ENCODE results near the gene SPACA9. TPM values are rescaled to one million over a fixed set of nuclear protein-coding genes. Genes with fewer than 3 reads are reported as not detected.

The SPACA9 gene
- total RNA-seq, 1 experiment from 2014 or later = 3.0 TPM

DNA sequence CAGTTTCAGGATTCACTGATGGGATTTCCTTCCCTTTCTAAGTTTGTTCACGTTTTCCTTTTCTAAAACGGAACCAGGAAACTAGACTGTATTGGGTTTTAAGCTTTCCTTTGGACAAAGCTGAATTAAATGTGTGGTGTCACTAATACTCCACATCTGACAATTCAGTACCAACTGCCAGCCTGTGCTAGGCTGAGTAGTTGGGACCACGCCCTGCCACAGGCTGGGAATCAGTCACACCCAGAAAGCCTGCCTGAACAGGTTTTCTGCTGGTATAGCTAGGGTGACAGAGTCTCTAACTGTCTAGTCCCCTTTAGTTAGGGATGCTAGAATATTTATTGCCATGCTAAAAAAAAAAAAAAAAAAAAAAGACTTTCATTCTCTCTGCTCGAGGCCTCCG is 15.6 kb downstream of the SPACA9 start:
- DNase-seq (ENCODE audit: low read depth) = no peak

DNA sequence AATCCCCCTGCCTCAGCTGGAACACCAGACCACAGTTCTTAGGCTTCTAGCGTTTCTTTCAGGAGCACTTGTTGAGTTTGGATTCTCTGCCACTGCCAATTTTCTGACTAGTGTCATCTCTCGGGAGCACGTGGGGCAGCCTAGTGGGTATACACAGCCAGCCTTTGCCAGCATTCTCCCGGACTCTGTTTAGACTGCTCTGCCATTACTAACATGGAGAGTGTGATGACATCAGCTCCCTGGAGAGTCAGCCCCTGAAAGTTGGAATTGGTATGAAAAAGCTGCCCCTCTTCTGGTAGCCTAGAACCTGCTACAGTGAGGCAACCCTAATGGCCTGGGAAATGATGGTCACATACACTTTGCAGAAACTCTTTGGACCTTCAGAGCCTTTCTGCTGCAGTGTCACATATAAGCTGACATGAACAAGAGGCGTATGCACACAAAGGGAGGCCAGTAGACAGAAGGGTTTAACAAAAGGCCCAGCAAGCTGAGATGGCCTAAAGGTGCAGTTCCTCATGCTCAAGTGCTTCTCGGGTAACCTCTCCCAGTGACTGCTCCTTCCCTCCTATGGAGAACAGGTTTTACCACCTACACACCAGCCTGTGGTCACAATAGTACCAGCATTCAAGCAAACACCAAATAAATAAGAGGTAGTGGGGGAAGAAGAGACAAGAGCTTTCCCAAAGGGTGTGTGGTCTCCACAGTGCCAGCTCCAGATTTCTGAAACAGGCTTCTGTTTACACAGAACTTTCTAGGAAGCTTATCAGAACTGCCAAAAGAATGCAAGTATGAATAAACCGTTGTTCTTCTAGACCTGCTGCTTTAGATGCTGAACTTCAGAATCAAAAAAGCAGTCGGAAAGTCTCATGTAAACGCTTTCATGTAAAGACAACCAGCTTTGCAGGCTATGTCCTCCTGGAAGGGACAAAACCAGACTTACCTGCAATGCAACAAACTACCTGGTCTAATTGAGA is 16.5 kb downstream of the SPACA9 start:
- DNase-seq (ENCODE audit: low read depth) = no peak

DNA sequence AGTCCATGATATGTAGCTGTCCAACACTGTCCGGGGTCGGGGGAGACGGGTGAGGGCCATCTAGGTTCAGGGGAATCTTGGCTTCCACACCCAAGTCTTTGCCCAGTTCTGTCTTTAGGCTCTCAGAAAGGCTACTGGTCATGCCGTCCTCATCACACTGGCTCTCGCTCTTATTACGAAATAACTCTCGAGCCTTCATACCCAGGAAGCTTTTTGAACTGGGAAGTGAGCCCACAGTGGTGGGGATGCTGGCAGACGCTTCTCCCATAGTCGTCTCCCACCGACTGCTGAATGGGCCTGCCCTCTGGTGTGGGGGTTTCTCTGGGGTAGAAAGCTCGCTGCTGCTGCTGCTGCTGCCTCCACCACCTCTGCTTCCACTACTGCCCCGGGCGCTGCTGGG is 17.6 kb downstream of the SPACA9 start:
- DNase-seq (ENCODE audit: low read depth) = no peak

DNA sequence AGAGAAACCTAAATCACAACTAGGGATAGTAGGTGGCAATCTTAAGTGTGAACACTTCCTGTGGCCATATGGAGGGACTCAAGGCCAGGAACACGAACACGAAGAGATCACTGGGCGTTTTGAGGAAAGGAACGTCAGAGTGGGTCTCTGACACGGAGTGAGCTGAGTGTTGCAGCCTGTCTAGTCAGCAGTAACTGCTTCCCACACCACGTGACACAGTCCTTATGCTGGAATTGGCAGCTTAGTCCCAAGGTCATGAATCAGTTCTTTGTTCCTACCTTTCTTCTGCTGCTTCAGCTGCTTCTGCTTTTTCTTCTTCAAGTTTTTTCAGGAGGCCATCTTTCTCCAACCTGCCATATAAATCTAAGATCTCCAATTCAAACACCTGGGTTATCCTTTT is 18.2 kb downstream of the SPACA9 start:
- DNase-seq (ENCODE audit: low read depth) = no peak

DNA sequence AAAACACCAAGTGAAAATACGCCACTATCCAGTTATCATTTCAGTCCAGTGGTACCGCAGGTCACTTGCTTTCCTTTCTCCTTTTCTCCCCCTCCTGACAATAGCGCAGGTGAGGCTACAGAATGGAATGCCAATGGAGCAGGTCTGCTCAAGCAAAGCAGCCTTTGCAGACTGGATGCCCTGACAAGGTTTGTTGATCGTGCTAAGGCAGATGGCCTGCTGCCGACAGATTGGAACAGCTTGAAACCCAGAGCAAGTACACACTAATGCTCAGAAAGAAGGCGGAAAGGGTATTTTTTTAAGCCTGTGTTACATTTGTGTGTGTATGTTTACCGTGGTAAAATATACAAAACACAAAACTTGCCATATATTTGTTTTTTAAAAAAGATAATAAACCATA is 19.4 kb downstream of the SPACA9 start:
- DNase-seq (ENCODE audit: low read depth) = no peak

DNA sequence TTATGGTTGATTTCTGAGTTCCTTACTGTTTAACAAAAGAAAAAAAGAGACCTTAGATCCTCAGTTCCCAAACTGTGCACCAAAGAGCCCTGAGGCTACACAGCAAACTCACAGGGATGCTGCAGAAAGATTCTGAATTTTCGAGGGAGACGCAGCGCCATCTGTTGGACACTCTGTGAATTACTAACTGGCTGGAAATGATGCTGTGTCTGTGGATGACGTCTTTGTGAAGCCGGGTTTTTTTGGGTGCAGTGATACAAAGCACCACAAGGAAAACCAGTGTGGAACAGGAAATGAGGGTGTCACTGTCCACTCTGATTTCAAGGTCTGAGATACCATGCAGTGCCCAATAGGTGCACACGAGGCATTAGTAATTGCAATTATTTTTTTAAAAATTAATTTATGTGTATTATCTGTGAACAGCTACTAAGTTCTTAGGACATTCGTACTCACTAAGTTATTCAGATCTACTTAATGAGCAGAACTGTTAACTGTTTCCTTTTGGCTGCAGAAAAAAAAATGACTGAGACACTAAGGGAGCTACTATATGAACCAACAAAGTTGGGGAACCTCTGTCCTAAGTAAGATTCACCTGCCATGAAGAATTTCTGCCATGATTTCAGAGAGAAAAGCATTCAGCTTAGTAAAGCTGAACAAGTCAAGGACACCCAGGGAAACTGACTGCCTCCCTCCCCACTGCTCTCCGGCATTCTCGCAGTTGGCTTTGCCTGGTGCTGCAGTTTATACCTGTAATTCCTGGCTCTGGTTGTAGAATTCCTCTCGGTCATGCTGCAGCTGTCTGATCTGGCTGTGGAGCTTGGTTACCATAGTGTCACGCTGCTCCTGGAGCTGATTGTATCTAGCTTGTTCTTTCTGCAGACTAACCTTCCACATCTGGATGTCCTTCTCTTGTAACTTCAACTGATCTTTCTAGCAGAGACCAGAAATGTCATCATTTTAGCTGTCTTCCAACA is 23.4 kb downstream of the SPACA9 start:
- DNase-seq (ENCODE audit: low read depth) = peak; percentile 77

DNA sequence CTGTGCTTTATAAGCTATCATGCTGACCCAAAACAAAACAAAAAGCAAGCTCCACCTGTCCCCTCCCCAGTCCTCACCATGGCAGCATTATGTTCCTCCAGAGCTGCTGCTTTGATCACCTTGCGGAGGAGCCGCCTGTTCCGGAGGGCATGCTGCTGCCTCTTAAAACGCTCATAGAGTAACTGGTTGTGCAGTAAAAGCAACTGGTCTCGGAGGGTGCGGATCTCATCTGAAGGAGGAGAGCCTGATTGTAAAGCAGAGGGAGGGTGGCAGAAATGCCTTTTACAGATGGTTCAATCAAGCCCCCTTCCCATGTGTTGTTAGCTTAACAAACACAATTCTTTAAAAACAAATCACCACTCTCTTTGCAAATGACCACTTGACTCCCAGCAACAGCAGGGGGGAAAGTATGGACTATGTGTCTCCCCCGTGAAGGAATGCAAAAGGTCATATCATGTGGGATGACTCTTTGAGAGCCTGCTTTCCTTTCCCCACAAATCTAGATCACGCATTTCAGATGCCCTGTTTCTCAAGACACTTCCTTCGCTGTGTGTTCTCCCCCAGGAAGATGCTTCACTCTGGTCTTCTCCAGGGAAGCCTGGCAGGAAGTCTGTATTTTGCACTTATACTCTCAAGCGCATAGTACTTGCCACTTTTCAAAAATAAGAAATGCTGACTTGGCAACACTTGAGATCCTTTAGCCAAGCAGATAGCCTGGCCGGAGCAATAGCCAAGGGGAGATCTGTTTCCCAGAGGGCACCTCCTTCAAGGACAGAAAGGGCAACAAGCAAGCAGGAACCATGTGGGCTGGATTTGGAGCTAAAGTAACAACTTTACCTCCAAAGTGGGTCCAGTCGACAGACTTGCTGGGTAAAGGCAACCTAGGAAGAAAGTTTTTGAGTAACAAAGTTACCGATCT is 25.1 kb downstream of the SPACA9 start:
- no peak for DNase-seq (ENCODE audit: low read depth)

DNA sequence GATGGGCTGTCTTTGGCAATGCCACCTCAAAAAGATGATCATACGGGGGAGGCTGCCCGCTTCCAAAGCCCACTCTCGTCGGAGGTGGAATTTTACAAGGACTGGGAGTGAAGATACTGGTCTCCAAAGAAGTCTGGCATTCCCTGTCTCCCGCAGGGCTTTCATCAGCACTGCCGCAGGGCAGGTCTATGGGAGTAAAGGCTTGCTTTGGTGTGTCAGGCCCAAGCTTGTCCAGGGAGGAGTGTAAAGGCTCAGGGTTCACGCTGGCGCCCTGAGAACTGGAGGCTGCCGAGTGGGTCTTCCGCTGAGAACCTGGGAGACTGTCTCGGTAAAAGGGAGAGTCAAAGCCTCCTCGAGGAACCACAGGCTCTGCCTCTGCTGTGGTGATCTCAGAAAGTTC is 27.0 kb downstream of the SPACA9 start:
- DNase-seq (ENCODE audit: low read depth) = no peak

DNA sequence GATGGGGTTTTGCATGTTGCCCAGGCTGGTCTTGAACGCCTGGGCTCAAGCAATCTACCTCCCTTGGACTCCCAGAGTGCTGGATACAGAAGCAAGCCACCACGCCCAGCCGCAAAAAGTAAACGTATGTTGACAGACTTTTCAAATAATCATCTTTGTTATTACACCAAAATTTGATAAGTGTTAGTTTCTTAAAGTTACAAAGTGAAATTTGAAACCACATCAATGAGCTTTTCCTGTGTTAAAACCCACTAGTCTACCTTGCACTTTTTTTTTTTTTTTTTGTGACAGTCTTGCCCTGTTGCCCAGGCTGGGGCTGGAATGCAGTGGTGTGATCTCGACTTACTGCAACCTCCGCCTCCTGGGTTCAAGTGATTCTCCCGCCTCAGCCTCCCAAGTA is 29.9 kb downstream of the SPACA9 start:
- no peak for DNase-seq (ENCODE audit: low read depth)

DNA sequence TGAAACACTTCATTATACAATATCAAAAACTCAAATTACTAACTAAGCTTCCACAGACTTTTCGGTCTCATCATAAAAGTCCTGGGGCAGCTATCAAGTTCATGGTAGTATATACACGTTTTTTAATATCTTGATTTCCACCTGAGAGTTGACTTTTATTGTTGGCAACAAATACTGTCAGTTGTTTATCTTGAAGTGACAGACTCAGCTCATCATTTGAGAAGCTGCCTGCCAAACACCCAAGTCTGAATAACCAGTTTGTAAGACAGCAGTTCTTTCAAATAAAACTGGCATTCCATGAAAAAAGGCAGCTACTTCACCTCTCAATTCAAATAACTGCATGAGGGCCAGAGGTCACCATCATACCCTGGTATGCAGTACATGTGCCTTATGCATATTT is 30.6 kb downstream of the SPACA9 start:
- DNase-seq (ENCODE audit: low read depth) = no peak

DNA sequence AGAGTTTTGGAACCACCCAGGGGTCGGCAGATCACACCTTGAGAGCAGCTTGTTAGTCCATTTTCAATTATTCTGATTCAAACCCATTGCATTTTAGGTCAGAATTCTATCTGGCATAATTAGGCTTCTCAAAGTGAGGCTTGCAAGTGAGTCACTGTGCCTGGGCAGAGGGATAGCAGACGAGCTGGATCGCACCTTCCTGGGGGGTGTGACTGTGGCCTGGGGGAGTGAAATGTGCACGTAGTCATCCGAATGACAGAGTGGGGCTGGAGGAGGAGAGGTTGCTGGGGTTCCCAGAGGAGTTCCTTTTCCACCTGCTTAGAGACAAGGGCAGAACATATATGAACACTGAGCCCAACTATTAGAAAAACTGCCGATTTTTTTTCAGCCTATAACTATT is 31.7 kb downstream of the SPACA9 start:
- no peak for DNase-seq (ENCODE audit: low read depth)

DNA sequence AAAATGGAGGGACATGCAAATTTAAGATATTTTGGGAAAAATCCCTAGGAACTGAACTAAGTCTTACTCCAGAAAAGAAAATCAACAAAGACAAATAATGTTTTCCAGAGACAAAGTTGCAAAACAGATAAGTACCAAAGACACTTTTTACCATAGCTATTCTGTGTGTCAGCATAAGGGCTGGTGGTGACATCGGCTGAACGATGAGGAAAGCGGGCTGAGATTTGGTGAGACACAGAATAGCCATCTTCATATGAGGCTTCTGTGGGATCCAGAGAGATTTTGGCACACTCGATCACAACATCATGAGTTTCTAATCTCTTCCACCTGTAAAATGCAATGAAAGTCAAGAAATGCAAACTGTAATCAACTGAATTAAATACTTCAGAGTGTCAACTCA is 33.4 kb downstream of the SPACA9 start:
- no peak for DNase-seq (ENCODE audit: low read depth)

DNA sequence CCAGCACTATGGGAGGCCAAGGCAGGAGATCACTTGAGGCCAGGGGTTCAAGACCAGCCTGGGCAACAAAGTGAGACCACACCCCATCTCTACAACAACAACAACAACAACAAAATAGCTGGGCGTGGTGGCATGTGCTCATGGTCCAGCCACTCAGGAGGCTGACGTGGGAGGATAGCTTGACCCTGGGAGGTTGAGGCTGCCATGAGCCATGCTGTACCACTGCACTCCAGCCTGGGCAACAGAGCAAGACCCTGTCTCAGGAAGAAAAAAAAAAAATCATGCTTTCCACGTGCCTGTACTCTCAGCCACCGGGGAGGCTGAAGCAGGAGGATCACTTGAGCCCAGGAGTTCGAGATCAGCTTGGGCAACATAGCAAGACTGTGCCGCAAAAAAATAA is 36.2 kb downstream of the SPACA9 start:
- no peak for DNase-seq (ENCODE audit: low read depth)

DNA sequence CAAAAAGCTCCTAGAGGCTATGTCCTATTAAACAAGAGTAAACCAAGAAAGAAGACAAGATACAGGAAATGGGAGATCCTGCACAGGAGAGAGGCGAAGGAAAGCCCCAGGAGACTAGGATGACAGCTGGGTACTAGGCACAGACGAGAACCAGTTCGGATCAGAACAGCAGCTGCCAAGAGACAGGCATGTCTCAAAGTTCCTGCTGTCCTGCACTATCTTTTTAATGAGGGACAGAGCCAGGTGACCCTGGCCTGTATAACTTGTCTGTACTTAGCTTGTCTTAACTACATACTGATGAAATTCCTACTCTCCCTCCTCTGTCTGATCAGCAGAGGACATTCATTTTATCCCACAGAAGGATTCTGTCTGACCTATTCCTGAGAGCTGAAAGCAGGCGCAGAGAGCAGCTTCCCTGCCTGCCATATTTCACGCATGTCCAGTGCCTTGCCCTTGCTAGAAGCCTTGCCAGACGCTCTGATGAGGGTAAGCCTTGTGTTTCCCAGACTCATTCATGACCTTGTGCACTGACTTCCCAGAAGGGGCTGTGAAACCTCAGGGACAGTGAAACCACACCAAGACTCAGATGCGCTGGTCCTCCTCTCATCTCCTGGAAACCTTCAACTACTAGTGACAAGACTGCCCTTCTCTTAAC is 41.0 kb downstream of the SPACA9 start:
- DNase-seq (ENCODE audit: low read depth) = no peak

DNA sequence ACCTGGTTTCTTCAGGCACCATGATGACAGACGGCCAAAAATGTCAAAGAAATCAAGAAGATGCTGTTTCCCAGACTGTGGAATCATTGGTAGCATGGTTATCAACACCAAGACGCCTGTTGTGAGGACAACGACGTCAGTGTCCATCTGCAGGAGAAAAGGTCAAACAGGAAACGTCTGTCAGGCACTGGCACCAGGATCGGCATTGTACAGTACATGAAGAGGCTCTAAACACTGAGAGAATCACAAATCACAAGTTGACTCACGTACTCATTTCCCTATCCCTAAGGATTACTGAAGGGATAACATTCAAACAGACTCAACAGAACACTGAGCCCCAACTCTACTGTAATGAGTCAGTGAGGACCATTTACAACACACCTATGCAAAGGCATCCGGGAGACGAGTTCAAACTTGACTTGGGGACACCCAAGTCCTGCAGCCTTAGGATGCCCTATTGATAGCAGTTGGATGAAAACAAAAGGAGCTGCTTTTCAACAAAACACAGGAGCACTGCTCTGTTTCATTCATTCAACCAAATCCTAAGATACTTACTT is 44.7 kb downstream of the SPACA9 start:
- no peak for DNase-seq (ENCODE audit: low read depth)

DNA sequence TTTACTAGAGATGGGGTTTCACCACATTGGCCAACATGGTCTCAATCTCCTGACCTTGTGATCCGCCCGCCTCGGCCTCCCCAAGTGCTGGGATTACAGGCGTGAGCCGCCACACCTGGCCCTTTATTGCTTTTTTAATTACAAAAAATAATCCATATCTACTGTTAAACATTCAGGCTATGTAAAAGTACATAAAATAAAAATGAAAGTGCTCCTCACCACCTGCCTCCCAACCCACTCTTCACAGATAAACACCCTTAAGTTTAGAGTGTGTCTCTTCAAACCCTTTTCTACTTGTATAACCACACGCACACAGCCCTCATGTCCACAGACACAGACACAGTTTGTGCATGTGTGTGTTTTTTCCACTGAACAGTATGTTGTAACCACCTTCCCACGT is 49.0 kb downstream of the SPACA9 start:
- DNase-seq (ENCODE audit: low read depth) = no peak

DNA sequence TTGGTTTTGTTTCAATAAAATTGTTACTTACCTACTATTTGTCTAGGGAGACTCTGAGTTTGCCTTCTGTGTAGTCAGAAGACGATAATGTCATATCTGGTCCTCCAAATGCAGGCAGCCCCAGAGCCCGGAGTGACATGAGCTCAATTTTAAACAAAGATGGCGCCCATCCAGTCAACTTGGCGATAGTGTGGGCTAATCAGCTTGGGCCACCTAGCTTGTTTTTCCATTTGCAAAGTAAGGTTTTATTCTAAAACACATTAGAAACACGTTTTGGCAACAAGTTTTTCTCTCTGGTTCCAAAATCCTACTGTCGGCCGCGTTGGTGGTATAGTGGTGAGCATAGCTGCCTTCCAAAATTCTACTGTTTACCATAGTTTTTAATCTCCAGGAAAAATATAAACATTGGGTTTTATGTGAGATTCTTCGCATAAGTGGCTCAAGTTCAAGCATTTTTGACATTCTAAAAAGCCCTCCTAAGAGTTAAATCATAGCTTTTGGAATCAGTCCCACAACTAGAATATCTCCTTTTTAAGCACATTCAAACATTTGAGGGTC is 52.6 kb downstream of the SPACA9 start:
- peak; percentile 37 for DNase-seq (ENCODE audit: low read depth)

DNA sequence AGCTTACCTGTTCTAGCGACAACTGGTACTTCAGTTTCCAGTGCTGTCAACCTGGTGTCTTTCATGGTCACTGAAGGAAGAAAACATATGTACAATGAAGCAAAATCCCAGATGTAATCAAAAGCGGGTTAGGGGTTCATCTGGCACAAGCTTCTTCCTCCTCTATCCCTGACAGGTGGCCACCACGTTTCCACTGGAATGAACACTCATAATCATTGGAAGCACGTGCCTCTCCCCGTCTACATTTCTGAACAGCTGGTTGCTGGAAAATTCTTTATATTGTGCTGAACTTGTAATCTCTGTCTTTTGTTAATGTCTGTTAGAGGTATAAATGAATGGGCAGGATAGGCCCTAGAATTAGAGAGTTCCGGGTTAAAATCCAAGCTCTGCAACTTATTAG is 56.3 kb downstream of the SPACA9 start:
- no peak for DNase-seq (ENCODE audit: low read depth)

DNA sequence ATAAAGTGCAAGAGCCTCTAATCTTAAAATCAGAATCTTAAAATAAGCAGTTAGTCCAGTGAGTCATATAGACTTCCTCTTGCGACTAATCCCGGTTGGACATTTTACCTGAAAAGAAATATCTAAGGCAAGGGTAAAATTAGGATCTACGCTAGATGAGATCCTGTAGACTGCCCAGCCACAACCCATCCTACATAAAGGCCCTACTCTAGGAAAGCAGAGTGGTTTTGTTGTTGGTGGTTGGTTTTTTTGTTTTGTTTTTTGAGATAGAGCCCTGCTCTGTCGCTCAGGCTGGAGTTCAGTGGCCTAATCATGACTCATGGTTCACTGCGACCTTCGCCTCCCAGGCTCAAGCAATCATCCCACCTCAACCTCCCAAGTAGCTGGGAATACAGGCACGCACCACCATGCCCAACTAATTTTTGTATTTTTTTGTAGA is 58.8 kb downstream of the SPACA9 start:
- peak; percentile 73 for DNase-seq (ENCODE audit: low read depth)

DNA sequence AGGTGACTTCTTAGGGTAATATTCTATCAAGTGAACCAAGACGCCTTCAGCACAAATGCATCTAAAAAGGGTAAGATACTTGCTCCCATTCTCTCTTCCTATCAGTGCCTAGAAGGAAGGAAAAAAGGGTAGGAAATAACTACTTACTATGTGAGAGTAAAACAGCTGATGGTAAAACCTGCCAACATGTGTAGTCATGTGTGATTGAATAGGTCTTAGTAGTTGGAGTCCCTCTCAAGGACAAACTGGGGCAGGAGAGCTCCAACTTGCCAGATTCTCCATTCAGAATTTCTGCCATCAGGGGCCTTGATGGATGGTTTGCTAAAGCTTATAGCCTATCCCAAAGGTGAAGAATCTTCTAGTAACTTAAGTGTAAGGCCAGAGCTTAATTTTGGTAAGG is 60.5 kb downstream of the SPACA9 start:
- DNase-seq (ENCODE audit: low read depth) = no peak

All from M059J (cell line).